T47D (cell line): ENCODE results near the gene NCOA5.

Source experiments
- DNase-seq, 2 experiments: peaks; one replicate each; pipeline versions ENCODE4 v3.0.0 to v3.0.0-alpha.2; 2011 to 2012; ENCODE audit warnings: low read depth in 1 of 2, low spot score in 1 of 2
- JUND ChIP-seq: IDR thresholded peaks from 2 replicates; pipeline ENCODE4 v1.6.1; 2012; ENCODE audit warnings: low read depth
- in situ Hi-C: cut with HindIII; loops from 2 replicates; pipeline ENCODE4 v1.10.0; 2016; ENCODE audit warnings: low sequenced_read_pairs, low pct_unique_long_range_greater_than_20kb

The NCOA5 gene

DNA sequence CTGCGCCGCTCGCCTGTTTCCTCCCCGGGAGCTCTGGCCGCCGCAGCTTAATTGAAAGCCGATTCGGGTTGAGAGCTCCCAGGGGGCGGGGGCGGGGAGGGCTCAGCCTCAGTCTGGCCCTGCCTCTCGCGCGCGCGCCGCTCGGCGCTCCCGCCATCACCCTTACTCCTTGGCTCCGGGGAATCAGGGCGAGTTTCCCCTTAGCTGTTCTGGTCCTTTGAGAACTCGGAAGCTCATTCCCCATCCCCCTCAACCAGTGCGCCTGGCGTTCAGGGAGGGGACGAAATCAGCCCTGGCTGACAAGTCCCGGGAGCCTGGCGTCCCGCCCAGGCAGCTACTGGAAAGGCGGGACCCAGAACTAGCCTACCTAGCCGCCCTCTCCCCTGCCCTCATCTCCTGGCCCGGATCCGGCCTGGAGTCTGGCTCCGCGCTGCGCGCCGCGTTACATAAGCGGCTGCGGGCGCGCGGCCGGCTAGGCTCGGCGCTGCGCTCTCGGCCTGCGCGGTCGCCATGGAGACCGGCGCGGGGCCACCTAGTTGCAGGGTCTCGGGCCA, 58.0 kb downstream of the NCOA5 start:
- no peak for TF ChIP-seq JUND
- in situ Hi-C loops: no loop called here
- DNase-seq: peak in 1 of 2 experiments; percentile 60

- in situ Hi-C loops: no loop called here
- no peak for DNase-seq
- no peak for TF ChIP-seq JUND
Observed at GRCh38 chr20:46031014-46031569, 58.7 kb downstream of the NCOA5 start.

- in situ Hi-C loops: no loop called here
- no peak for TF ChIP-seq JUND
Observed at GRCh38 chr20:46030284-46031013, 59.3 kb downstream of the NCOA5 start.

GRCh38 chr20:46028772-46029371, 60.9 kb downstream of the NCOA5 start, which contains the start of gene SLC12A5:
Gene SLC12A5, plus strand, starts transcription at chr20:46029215. Its CDS starts 130 bp downstream, at chr20:46029345.
- in situ Hi-C loops: no loop called here
- TF ChIP-seq JUND: no peak
- DNase-seq: no peak

More at GRCh38 chr20:46030284-46031013, 59.3 kb downstream of the NCOA5 start:
- no peak for DNase-seq

DNA sequence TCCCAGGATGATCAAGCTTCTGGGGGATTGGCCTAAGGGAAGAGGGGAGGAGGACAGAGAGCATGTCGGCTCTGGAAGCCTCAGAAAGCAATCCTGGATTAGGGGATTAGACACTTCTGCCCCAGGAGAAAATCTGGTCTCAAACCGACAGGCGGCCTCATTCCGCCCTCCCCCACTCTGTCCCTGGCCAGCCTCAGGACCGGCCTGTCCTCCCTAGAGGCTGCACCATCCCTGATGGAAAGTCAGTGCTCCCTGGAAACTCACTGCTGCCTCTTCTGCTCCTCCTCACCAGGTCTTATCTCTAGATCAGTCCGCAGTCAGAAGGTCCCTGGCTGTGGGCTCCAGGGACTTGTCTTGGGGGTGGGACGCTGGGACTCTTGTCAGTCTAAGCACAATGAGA, 61.7 kb downstream of the NCOA5 start:
- in situ Hi-C loops: no loop called here
- no peak for DNase-seq
- no peak for TF ChIP-seq JUND

GRCh38 chr20:46027245-46027853, 62.4 kb downstream of the NCOA5 start:
- DNase-seq: peak; percentile 89 to 91
- in situ Hi-C loops: no loop called here
- TF ChIP-seq JUND: no peak

DNA sequence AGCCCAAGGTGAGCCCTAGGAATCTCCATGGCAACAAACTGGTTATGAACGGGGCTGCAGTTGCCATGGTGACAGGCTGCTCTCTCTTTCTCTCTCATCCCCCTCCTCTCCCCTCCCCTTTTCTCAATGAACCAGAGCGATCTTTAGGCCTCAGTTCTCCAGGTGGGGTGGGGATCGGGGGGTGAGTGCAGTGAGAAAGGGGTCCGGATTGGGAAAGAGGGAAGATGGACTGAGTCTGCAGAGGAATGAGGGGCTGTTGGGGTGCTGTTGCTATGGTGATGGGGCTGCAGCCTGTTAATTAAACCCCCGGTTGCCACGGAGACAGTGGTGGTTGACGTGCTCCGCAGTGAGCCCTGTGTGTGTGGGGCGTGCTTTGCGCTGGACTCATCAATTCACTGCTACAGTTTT, 64.4 kb downstream of the NCOA5 start:
- in situ Hi-C loops: no loop called here
- no peak for TF ChIP-seq JUND
- no peak for DNase-seq

- no peak for DNase-seq
- TF ChIP-seq JUND: no peak
- in situ Hi-C loops: no loop called here
Observed at GRCh38 chr20:46023999-46024398, 65.8 kb downstream of the NCOA5 start.

DNA sequence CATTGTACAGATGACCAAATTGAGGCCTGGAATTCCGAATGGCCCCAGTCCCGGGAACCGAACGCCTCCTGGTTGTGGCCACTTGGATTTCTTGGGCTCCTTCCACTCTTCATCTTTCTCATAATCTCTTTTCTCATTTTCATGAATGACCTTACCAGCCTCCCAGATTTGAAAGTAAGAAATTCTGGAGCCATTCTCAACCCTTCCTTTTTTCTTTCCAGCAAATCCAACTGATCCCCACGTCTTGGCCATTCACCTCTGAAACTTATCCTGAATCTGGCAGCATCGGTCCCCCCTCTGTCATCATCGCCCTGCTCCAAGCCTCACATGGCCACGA, 66.6 kb downstream of the NCOA5 start:
- in situ Hi-C loops: no loop called here
- no peak for TF ChIP-seq JUND

GRCh38 chr20:46022411-46023147, 67.2 kb downstream of the NCOA5 start:
- peak; percentile 55 to 77 for DNase-seq
- TF ChIP-seq JUND: no peak
- in situ Hi-C loops: no loop called here

More for the DNA sequence above, 66.6 kb downstream of the NCOA5 start:
- no peak for DNase-seq

- DNase-seq: peak; percentile 52 to 85
- in situ Hi-C loops: no loop called here
- no peak for TF ChIP-seq JUND
Observed at GRCh38 chr20:46021361-46022359, 68.1 kb downstream of the NCOA5 start.
